SK-N-SH treated with all-trans-retinoic acid at 6 μM for 48 hours (cell line): ENCODE measurements around the gene NOP10.

ENCODE experiments used
- ATAC-seq: fragments of 200-7000 bp; cut with Tn5 transposase; 3 replicates; pipeline ENCODE4 v1.9.1; 2020; ENCODE audit warnings: mild to moderate bottlenecking, moderate library complexity
- ARNTL ChIP-seq: fragments of 450-650 bp; formaldehyde crosslinking; IDR thresholded peaks from 2 replicates; pipeline ENCODE4 v1.5.0; 2020; ENCODE audit warnings: low read depth, mild to moderate bottlenecking, moderate library complexity, borderline replicate concordance
- BACH2 ChIP-seq: fragments of 250-450 bp; sonication (Bioruptor Pico); IDR thresholded peaks from 2 replicates; pipeline ENCODE4 v1.9.0; 2021; ENCODE audit warnings: mild to moderate bottlenecking, borderline replicate concordance
- CREB5 ChIP-seq: fragments of 250-450 bp; sonication (Bioruptor Pico); IDR thresholded peaks from 2 replicates; pipeline ENCODE4 v1.5.1; 2020; ENCODE audit warnings: low read depth, mild to moderate bottlenecking, moderate library complexity
- CSDC2 ChIP-seq: fragments of 250-450 bp; sonication (Bioruptor Pico); IDR thresholded peaks from 2 replicates; pipeline ENCODE4 v1.5.0; 2020; ENCODE audit warnings: mild to moderate bottlenecking, moderate library complexity
- ESRRG ChIP-seq: fragments of 250-450 bp; sonication (Bioruptor Pico); IDR thresholded peaks from 2 replicates; pipeline ENCODE4 v1.6.1; 2021; ENCODE audit warnings: mild to moderate bottlenecking
- GLIS3 ChIP-seq: fragments of 250-450 bp; sonication (Bioruptor Pico); IDR thresholded peaks from 2 replicates; pipeline ENCODE4 v1.5.0; 2020; ENCODE audit warnings: mild to moderate bottlenecking, moderate library complexity
- ISL1 ChIP-seq: fragments of 250-450 bp; sonication (Bioruptor Pico); IDR thresholded peaks from 2 replicates; pipeline ENCODE4 v2.1.2; 2022; ENCODE audit warnings: mild to moderate bottlenecking, moderate library complexity
- OSR1 ChIP-seq: fragments of 250-450 bp; sonication (Bioruptor Pico); IDR thresholded peaks from 2 replicates; pipeline ENCODE4 v1.8.0; 2022; ENCODE audit warnings: moderate library complexity, mild to moderate bottlenecking, inconsistent platforms
- PPARA ChIP-seq: fragments of 250-450 bp; sonication (Bioruptor Pico); IDR thresholded peaks from 2 replicates; pipeline ENCODE4 v1.5.0; 2020; ENCODE audit warnings: mild to moderate bottlenecking, borderline replicate concordance
- RARB ChIP-seq: fragments of 250-450 bp; sonication (Bioruptor Pico); IDR thresholded peaks from 2 replicates; pipeline ENCODE4 v1.8.0; 2021; ENCODE audit warnings: mild to moderate bottlenecking, moderate library complexity
- SNAI2 ChIP-seq: fragments of 250-450 bp; sonication (Bioruptor Pico); IDR thresholded peaks from 2 replicates; pipeline ENCODE4 v1.5.0; 2020; ENCODE audit warnings: mild to moderate bottlenecking, moderate library complexity
- TCF4 ChIP-seq: fragments of 250-450 bp; sonication (Bioruptor Pico); IDR thresholded peaks from 2 replicates; pipeline ENCODE4 v1.8.0; 2021; ENCODE audit warnings: mild to moderate bottlenecking, moderate library complexity, borderline replicate concordance
- TOX ChIP-seq: fragments of 250-450 bp; sonication (Bioruptor Pico); IDR thresholded peaks from 2 replicates; pipeline ENCODE4 v1.8.0; 2021; ENCODE audit warnings: mild to moderate bottlenecking, moderate library complexity, borderline replicate concordance
- TSHZ2 ChIP-seq: fragments of 250-450 bp; sonication (Bioruptor Pico); IDR thresholded peaks from 2 replicates; pipeline ENCODE4 v1.5.0; 2020; ENCODE audit warnings: mild to moderate bottlenecking, moderate library complexity
- ZC3H10 ChIP-seq: fragments of 250-450 bp; sonication (Bioruptor Pico); IDR thresholded peaks from 2 replicates; pipeline ENCODE4 v1.5.1; 2021; ENCODE audit warnings: mild to moderate bottlenecking, moderate library complexity
- ZFP3 ChIP-seq: fragments of 250-450 bp; sonication (Bioruptor Pico); IDR thresholded peaks from 2 replicates; pipeline ENCODE4 v1.5.0; 2020; ENCODE audit warnings: mild to moderate bottlenecking, moderate library complexity
- ZFP30 ChIP-seq: fragments of 450-650 bp; formaldehyde crosslinking; IDR thresholded peaks from 2 replicates; pipeline ENCODE4 v1.5.0; 2022; ENCODE audit warnings: mild to moderate bottlenecking, moderate library complexity
- ZNF70 ChIP-seq: fragments of 450-650 bp; formaldehyde crosslinking; IDR thresholded peaks from 2 replicates; pipeline ENCODE4 v1.5.0; 2020; ENCODE audit warnings: mild to moderate bottlenecking, moderate library complexity
- ZNF8 ChIP-seq: fragments of 450-650 bp; formaldehyde crosslinking; IDR thresholded peaks from 2 replicates; pipeline ENCODE4 v1.5.0; 2020; ENCODE audit warnings: mild to moderate bottlenecking, moderate library complexity
- TF ChIP-seq, protein P1 (sequence below): fragments of 250-450 bp; sonication (Bioruptor Pico); IDR thresholded peaks from 2 replicates; pipeline ENCODE4 v1.5.1; 2021; ENCODE audit warnings: mild to moderate bottlenecking, moderate library complexity
- TF ChIP-seq, protein P2 (sequence below): fragments of 250-450 bp; sonication (Bioruptor Pico); IDR thresholded peaks from 2 replicates; pipeline ENCODE4 v1.8.0; 2020; ENCODE audit warnings: mild to moderate bottlenecking, moderate library complexity, borderline replicate concordance

NOP10 gene

GRCh38 chr15:34358948-34359347, 16.0 kb upstream of the NOP10 start:
- TF ChIP-seq, protein P1, sequence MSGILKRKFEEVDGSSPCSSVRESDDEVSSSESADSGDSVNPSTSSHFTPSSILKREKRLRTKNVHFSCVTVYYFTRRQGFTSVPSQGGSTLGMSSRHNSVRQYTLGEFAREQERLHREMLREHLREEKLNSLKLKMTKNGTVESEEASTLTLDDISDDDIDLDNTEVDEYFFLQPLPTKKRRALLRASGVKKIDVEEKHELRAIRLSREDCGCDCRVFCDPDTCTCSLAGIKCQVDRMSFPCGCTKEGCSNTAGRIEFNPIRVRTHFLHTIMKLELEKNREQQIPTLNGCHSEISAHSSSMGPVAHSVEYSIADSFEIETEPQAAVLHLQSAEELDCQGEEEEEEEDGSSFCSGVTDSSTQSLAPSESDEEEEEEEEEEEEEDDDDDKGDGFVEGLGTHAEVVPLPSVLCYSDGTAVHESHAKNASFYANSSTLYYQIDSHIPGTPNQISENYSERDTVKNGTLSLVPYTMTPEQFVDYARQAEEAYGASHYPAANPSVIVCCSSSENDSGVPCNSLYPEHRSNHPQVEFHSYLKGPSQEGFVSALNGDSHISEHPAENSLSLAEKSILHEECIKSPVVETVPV: no peak
- TF ChIP-seq GLIS3: no peak
- no peak for TF ChIP-seq ESRRG (CRISPR knock-in tag)
- TF ChIP-seq ZNF70 (CRISPR knock-in tag): no peak
- no peak for TF ChIP-seq SNAI2 (CRISPR knock-in tag)
- no peak for TF ChIP-seq BACH2 (CRISPR knock-in tag)
- no peak for TF ChIP-seq ZC3H10 (CRISPR knock-in tag)
- TF ChIP-seq TCF4 (CRISPR knock-in tag): no peak
- TF ChIP-seq, protein P2, sequence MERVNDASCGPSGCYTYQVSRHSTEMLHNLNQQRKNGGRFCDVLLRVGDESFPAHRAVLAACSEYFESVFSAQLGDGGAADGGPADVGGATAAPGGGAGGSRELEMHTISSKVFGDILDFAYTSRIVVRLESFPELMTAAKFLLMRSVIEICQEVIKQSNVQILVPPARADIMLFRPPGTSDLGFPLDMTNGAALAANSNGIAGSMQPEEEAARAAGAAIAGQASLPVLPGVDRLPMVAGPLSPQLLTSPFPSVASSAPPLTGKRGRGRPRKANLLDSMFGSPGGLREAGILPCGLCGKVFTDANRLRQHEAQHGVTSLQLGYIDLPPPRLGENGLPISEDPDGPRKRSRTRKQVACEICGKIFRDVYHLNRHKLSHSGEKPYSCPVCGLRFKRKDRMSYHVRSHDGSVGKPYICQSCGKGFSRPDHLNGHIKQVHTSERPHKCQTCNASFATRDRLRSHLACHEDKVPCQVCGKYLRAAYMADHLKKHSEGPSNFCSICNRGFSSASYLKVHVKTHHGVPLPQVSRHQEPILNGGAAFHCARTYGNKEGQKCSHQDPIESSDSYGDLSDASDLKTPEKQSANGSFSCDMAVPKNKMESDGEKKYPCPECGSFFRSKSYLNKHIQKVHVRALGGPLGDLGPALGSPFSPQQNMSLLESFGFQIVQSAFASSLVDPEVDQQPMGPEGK (CRISPR knock-in tag): no peak
- TF ChIP-seq RARB: no peak
- no peak for TF ChIP-seq CSDC2 (CRISPR knock-in tag)
- TF ChIP-seq ARNTL (CRISPR knock-in tag): no peak
- no peak for TF ChIP-seq PPARA (CRISPR knock-in tag)
- ATAC-seq: no peak

GRCh38 chr15:34358367-34358766, 15.4 kb upstream of the NOP10 start:
- no peak for TF ChIP-seq TSHZ2 (CRISPR knock-in tag)
- TF ChIP-seq CREB5 (CRISPR knock-in tag): no peak
- TF ChIP-seq CSDC2 (CRISPR knock-in tag): no peak
- no peak for TF ChIP-seq ESRRG (CRISPR knock-in tag)
- TF ChIP-seq PPARA (CRISPR knock-in tag): no peak
- TF ChIP-seq ZFP30 (CRISPR knock-in tag): no peak
- TF ChIP-seq, protein P1: no peak
- TF ChIP-seq TOX (CRISPR knock-in tag): no peak
- TF ChIP-seq, all 23 proteins: peak for 0
- ATAC-seq: peak; percentile 67

GRCh38 chr15:34357653-34358052, 14.7 kb upstream of the NOP10 start:
- TF ChIP-seq ISL1 (CRISPR knock-in tag): no peak
- no peak for TF ChIP-seq TCF4 (CRISPR knock-in tag)
- TF ChIP-seq CSDC2 (CRISPR knock-in tag): no peak
- no peak for TF ChIP-seq SNAI2 (CRISPR knock-in tag)
- no peak for TF ChIP-seq BACH2 (CRISPR knock-in tag)
- TF ChIP-seq TOX (CRISPR knock-in tag): no peak
- TF ChIP-seq, all 23 proteins: peak for 0
- ATAC-seq: no peak

DNA sequence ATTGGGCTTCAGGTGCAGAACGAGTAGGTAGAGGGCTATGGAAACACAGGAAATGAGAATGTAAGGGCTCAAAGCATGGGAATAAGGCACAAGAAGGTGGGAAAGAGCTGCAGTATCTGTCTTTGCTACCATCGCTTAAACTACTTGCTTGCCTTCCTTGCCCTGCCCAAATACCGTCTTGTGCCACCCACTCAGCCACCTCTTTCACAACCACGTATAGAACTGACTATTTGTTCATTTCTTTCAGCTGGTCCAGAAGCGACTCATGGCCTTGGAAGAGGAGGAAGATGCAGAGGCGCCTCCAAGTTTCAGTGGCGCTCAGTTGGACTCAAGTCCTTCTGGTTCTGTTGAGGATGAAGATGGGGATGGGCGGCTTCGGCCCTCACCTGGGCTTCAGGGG, 12.3 kb upstream of the NOP10 start:
- ATAC-seq: no peak
- TF ChIP-seq ZFP3 (CRISPR knock-in tag) (no peak), CREB5 (CRISPR knock-in tag) (no peak), ZNF70 (CRISPR knock-in tag) (no peak), GLIS3 (no peak), RARB (no peak), CSDC2 (CRISPR knock-in tag) (no peak), OSR1 (CRISPR knock-in tag) (no peak), ZNF8 (CRISPR knock-in tag) (no peak), ARNTL (CRISPR knock-in tag) (no peak), ZC3H10 (CRISPR knock-in tag) (no peak), SNAI2 (CRISPR knock-in tag) (no peak), TCF4 (CRISPR knock-in tag) (no peak), TOX (CRISPR knock-in tag) (no peak)
- TF ChIP-seq, protein P1: no peak
